HepG2 (cell line): ENCODE results near the gene CEP170. TPM values are rescaled to one million over a fixed set of nuclear protein-coding genes. Genes with fewer than 3 reads are reported as not detected.

Experiments used
- ATAC-seq: fragments of 200-7000 bp; cut with Tn5 transposase; 3 replicates; pipeline ENCODE4 v1.9.1; 2020; ENCODE audit warnings: mild to moderate bottlenecking, moderate library complexity
- BruUV-seq: library from RNA; stranded (reverse); fragments of 400-500 nt; replicated peaks from 2 replicates; lab custom pipeline; 2021; lab: Mats Ljungman, UMichigan
- CTCF ChIA-PET: fragments of 300-600 bp; formaldehyde crosslinking; extraction: SDS; loops from one replicate; lab custom pipeline; 2021; ENCODE audit warnings: low total read pairs, inconsistent platforms, low intra/inter-chr PET ratio; lab: Yijun Ruan, JAX
- POLR2A ChIA-PET: fragments of 350-600 bp; sonication (Branson Sonifier 250); formaldehyde crosslinking; loops from one replicate; lab custom pipeline; 2020; ENCODE audit warnings: antibody characterized with exemption, inconsistent platforms; lab: Yijun Ruan, JAX
- DNase-seq: peaks from one replicate; pipeline ENCODE4 v3.0.0-alpha.2; 2015; ENCODE audit warnings: low spot score
- FAIRE-seq: peaks from 3 replicates; lab custom pipeline; 2011; peaks lifted over from hg19 to GRCh38; lab: Jason Lieb, UNC
- H2AFZ ChIP-seq: one replicate; pipeline ENCODE4 v1.6.1; 2011; ENCODE audit warnings: low read length, inconsistent platforms
- H3K27ac ChIP-seq: fragments of 300-600 bp; 3 replicates; pipeline ENCODE4 v1.8.0; 2011; ENCODE audit warnings: mixed run types, mild to moderate bottlenecking, mixed read lengths, low read length, inconsistent platforms; ENCODE audit not compliant: insufficient read depth; ENCODE audit errors: extremely low read length
- H3K27me3 ChIP-seq, 2 experiments: fragments of 200-600 bp in 1 of 2; 2 replicates in 1 of 2; 3 replicates in 1 of 2; pipeline versions ENCODE4 v1.6.0 to v1.8.0; 2011; ENCODE audit warnings: low read length in 2 of 2, mild to moderate bottlenecking in 2 of 2, moderate library complexity in 2 of 2, inconsistent platforms in 1 of 2; ENCODE audit not compliant: insufficient read depth in 2 of 2, control insufficient read depth in 1 of 2
- H3K36me3 ChIP-seq, 2 experiments: fragments of 200-600 bp in 1 of 2; replicated peaks in 1 of 2; 2 replicates in 1 of 2; 3 replicates in 1 of 2; pipeline versions ENCODE4 v1.5.1 to v1.8.0; 2011; ENCODE audit warnings: low read length in 2 of 2, inconsistent platforms in 1 of 2; ENCODE audit not compliant: insufficient read depth in 2 of 2, control insufficient read depth in 1 of 2
- H3K4me1 ChIP-seq: 2 replicates; pipeline ENCODE4 v1.5.1; 2012; ENCODE audit warnings: low read length, inconsistent platforms; ENCODE audit not compliant: insufficient read depth
- H3K4me2 ChIP-seq: 2 replicates; pipeline ENCODE4 v1.6.0; 2011; ENCODE audit warnings: low read depth, low read length, inconsistent platforms
- H3K4me3 ChIP-seq, 3 experiments: fragments of 200-600 bp in 1 of 3; sonication (generic), shearing (Covaris generic) in 1 of 3; replicated peaks in 1 of 3; 2 replicates each; pipeline ENCODE4 v1.5.1; 2011 to 2016; ENCODE audit warnings: low read length in 3 of 3, inconsistent platforms in 2 of 3, low read depth in 2 of 3, mild to moderate bottlenecking in 2 of 3, control low read depth in 1 of 3, mixed read lengths in 1 of 3; ENCODE audit not compliant: insufficient read depth in 1 of 3
- H3K79me2 ChIP-seq: one replicate; pipeline ENCODE4 v1.6.1; 2011; ENCODE audit warnings: low read length, inconsistent platforms; ENCODE audit not compliant: insufficient read depth
- H3K9ac ChIP-seq: 2 replicates; pipeline ENCODE4 v1.6.0; 2011; ENCODE audit warnings: mild to moderate bottlenecking, low read depth, low read length, inconsistent platforms; ENCODE audit not compliant: insufficient read depth
- H3K9me3 ChIP-seq: 2 replicates; pipeline ENCODE4 v1.5.1; 2012; ENCODE audit warnings: mild to moderate bottlenecking, low read length
- H4K20me1 ChIP-seq: 2 replicates; pipeline ENCODE4 v1.6.0; 2011; ENCODE audit warnings: inconsistent platforms, mild to moderate bottlenecking, low read length, moderate library complexity; ENCODE audit not compliant: insufficient read depth
- ADNP ChIP-seq: sonication (generic); formaldehyde crosslinking; IDR thresholded peaks from 2 replicates; pipeline ENCODE4 v1.4.0; 2020; ENCODE audit warnings: missing genetic modification reagents
- CCAR2 ChIP-seq: fragments of 200-400 bp; formaldehyde crosslinking; optimal IDR thresholded peaks from 2 replicates; pipeline ENCODE3; 2018; ENCODE audit warnings: low read depth, mild to moderate bottlenecking, low read length, moderate library complexity
- ELF4 ChIP-seq: sonication (generic); formaldehyde crosslinking; IDR thresholded peaks from 2 replicates; pipeline ENCODE4 v1.5.0; 2020; ENCODE audit warnings: missing genetic modification reagents, mild to moderate bottlenecking, moderate library complexity, borderline replicate concordance
- HOXA3 ChIP-seq: sonication (generic); formaldehyde crosslinking; IDR thresholded peaks from 2 replicates; pipeline ENCODE4 v1.5.0; 2020; ENCODE audit warnings: missing genetic modification reagents
- PAWR ChIP-seq: sonication (generic); formaldehyde crosslinking; IDR thresholded peaks from 2 replicates; pipeline ENCODE4 v1.4.0; 2020; ENCODE audit warnings: missing genetic modification reagents, mild to moderate bottlenecking, borderline replicate concordance
- SSRP1 ChIP-seq: IDR thresholded peaks from 2 replicates; pipeline ENCODE4 v1.6.1; 2016; ENCODE audit warnings: control low read depth
- ZNF124 ChIP-seq: sonication (generic); formaldehyde crosslinking; IDR thresholded peaks from 2 replicates; pipeline ENCODE4 v1.4.0; 2020; ENCODE audit warnings: missing genetic modification reagents
- ZNF335 ChIP-seq: sonication (generic); formaldehyde crosslinking; IDR thresholded peaks from 2 replicates; pipeline ENCODE4 v1.4.0; 2020; ENCODE audit warnings: missing genetic modification reagents
- ZNF354B ChIP-seq: sonication (generic); formaldehyde crosslinking; IDR thresholded peaks from 2 replicates; pipeline ENCODE4 v1.8.0; 2022; ENCODE audit warnings: mild to moderate bottlenecking, missing genetic modification reagents
- ZNF557 ChIP-seq: sonication (generic); formaldehyde crosslinking; IDR thresholded peaks from 2 replicates; pipeline ENCODE4 v1.4.0; 2020; ENCODE audit warnings: missing genetic modification reagents
- ZNF724P ChIP-seq: sonication (generic); formaldehyde crosslinking; IDR thresholded peaks from 2 replicates; pipeline ENCODE4 v1.8.0; 2022; ENCODE audit warnings: missing genetic modification reagents, borderline replicate concordance
- ZNF841 ChIP-seq: sonication (generic); formaldehyde crosslinking; IDR thresholded peaks from 2 replicates; pipeline ENCODE4 v1.8.1; 2023; ENCODE audit warnings: missing genetic modification reagents, borderline replicate concordance
- WGBS: methylation state at CpG from one replicate; pipeline ENCODE4 v1.1.6; 2017; ENCODE audit warnings: low lambda C conversion rate; 5-methylcytosine and 5-hydroxymethylcytosine counted together
- in situ Hi-C: cut with HindIII; loops from 2 replicates; pipeline ENCODE4 v1.10.0; 2017; ENCODE audit warnings: low pct_unique_long_range_greater_than_20kb; ENCODE audit not compliant: extremely low pct_ligation_motif_present
- intact Hi-C: fragments of 100-400 bp; cut with micrococcal nuclease; formaldehyde crosslinking; loops from one replicate; pipeline ENCODE4 v1.10.0; 2022; ENCODE audit not compliant: unreplicated experiment
- polyA plus RNA-seq, 8 experiments: library from polyadenylated mRNA; depleted of rRNA in 3 of 8; stranded (reverse) in 7 of 8; unstranded in 1 of 8; fragments of >200 nt; fragmentation: Illumina TruSeq in 4 of 8; extraction: Trizol in 4 of 8; gene quantifications; 2 replicates each; pipeline versions ENCODE4 v1.2.1 to v1.2.3, GENCODE V29; 2011 to 2016; ENCODE audit warnings: low read depth in 4 of 8, missing spikeins in 1 of 8, mixed read lengths in 1 of 8; ENCODE audit not compliant: insufficient read depth in 1 of 8
- total RNA-seq, 5 experiments: library from RNA; depleted of rRNA; stranded (reverse); fragments of >200 nt; fragmentation: Illumina TruSeq; extraction: Trizol; gene quantifications; 2 replicates each; pipeline ENCODE4 v1.2.3, GENCODE V29; 2016; ENCODE audit warnings: low read depth in 1 of 5
- TF ChIP-seq, protein P1 (sequence below): sonication (generic); formaldehyde crosslinking; IDR thresholded peaks from 2 replicates; pipeline ENCODE4 v1.8.1; 2023; ENCODE audit warnings: mild to moderate bottlenecking, missing genetic modification reagents, borderline replicate concordance
- TF ChIP-seq, protein P2 (sequence below): IDR thresholded peaks from 2 replicates; pipeline ENCODE4 v1.6.1; 2012; ENCODE audit warnings: inconsistent platforms
- TF ChIP-seq, protein P3 (sequence below): sonication (generic); formaldehyde crosslinking; IDR thresholded peaks from 2 replicates; pipeline ENCODE4 v1.5.1; 2020; ENCODE audit warnings: missing genetic modification reagents, mild to moderate bottlenecking, borderline replicate concordance
- TF ChIP-seq, protein P4 (sequence below): sonication (generic); formaldehyde crosslinking; IDR thresholded peaks from 2 replicates; pipeline ENCODE4 v1.4.0; 2020; ENCODE audit warnings: mild to moderate bottlenecking, missing genetic modification reagents

Gene CEP170
- total and polyA plus RNA-seq, 2 of the 13 experiments (the other 11 are each of a cell fraction or from before 2014, with no cell fraction given): 23.0 to 28.6 TPM

DNA sequence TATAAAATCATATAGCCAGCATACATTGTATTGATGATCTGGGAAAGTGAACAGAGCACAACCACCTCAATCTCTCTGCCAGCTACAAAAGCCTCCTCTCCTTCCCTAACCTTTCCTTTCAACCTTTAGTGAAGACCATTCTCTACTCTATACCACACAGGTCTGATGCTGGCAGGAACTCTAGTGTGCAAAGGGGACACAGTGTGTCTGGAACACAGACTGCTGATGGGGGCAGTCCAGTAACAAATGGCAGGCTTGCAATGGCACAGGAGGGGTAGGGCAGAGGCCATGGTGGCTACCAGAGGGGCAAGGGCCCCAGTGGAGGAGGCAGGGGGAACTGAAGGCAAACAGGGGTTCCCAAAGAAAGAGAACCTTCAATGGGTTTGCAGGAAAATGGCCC, 37.0 kb downstream of the CEP170 start:
- intact Hi-C loops: no loop called here

DNA sequence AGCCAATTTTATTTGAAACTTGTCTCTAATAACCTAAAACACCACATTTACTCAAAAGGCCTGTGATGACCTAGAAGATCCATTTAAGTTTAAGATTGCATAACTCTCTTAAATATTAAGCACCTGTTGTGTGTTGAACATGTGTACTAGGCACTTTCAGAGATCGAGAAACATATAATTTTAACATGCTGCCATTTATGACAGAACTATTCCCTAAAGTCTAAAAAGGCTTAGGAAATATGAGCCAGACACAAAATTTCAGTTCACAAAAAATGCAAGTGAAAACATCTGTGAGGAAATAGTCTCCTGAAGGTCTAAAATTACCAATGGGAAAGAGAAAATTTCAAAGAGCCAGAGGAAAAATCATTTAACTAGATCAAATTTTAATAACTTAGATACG, 37.7 kb downstream of the CEP170 start:
- Histone ChIP-seq H3K27ac (no peak overlapping the region), H3K9me3 (no peaks in the 10 kb centered on the region), H2AFZ (no peak overlapping the region), H3K79me2 (no peaks in the 10 kb centered on the region), H3K4me1 (no peaks in the 10 kb centered on the region), H3K27me3 (no peaks in the 10 kb centered on the region; a peak in 1 of 5 replicates), H3K36me3 (peaks cover 1 to 22% of the 10 kb centered on the region in 2 experiments; a peak in 4 of 5 replicates), H4K20me1 (no peaks in the 10 kb centered on the region; the same call in 1 of the 2 replicates), H3K4me3 (no peak overlapping the region), H3K9ac (no peak overlapping the region), H3K4me2 (no peak overlapping the region)
- BruUV-seq: no TSS peak
- WGBS: 95% methylated on average over 2 of the region's 2 CpGs
- ChIA-PET POLR2A (no interaction called here), CTCF (no interaction called here)
- no peak for DNase-seq
- intact Hi-C loops (no loop called here), in situ Hi-C loops (no loop called here)
- no peak for ATAC-seq
- no peak for FAIRE-seq
- TF ChIP-seq HOXA3 (CRISPR knock-in tag): no peak
- TF ChIP-seq ELF4: no peak
- TF ChIP-seq, protein P1, sequence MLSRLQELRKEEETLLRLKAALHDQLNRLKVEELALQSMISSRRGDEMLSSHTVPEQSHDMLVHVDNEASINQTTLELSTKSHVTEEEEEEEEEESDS (CRISPR knock-in tag): no peak
- TF ChIP-seq, protein P2, sequence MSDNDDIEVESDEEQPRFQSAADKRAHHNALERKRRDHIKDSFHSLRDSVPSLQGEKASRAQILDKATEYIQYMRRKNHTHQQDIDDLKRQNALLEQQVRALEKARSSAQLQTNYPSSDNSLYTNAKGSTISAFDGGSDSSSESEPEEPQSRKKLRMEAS: no peak
- TF ChIP-seq CCAR2: no peak
- no peak for TF ChIP-seq ZNF124 (CRISPR knock-in tag)
- TF ChIP-seq, protein P3, sequence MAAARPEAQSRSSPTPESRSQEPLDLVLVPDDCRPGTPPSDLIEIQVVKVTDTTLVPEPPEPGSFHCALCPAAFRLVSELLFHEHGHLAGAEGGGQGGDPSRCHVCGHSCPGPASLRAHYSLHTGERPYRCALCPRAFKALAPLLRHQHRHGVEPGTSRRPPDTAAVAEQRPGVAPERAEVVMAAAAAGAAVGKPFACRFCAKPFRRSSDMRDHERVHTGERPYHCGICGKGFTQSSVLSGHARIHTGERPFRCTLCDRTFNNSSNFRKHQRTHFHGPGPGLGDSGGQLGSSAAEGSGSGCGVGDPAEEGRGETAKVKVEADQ: no peak
- TF ChIP-seq ZNF724P (CRISPR knock-in tag): no peak
- no peak for TF ChIP-seq ADNP (CRISPR knock-in tag)
- TF ChIP-seq PAWR: no peak
- TF ChIP-seq, protein P4, sequence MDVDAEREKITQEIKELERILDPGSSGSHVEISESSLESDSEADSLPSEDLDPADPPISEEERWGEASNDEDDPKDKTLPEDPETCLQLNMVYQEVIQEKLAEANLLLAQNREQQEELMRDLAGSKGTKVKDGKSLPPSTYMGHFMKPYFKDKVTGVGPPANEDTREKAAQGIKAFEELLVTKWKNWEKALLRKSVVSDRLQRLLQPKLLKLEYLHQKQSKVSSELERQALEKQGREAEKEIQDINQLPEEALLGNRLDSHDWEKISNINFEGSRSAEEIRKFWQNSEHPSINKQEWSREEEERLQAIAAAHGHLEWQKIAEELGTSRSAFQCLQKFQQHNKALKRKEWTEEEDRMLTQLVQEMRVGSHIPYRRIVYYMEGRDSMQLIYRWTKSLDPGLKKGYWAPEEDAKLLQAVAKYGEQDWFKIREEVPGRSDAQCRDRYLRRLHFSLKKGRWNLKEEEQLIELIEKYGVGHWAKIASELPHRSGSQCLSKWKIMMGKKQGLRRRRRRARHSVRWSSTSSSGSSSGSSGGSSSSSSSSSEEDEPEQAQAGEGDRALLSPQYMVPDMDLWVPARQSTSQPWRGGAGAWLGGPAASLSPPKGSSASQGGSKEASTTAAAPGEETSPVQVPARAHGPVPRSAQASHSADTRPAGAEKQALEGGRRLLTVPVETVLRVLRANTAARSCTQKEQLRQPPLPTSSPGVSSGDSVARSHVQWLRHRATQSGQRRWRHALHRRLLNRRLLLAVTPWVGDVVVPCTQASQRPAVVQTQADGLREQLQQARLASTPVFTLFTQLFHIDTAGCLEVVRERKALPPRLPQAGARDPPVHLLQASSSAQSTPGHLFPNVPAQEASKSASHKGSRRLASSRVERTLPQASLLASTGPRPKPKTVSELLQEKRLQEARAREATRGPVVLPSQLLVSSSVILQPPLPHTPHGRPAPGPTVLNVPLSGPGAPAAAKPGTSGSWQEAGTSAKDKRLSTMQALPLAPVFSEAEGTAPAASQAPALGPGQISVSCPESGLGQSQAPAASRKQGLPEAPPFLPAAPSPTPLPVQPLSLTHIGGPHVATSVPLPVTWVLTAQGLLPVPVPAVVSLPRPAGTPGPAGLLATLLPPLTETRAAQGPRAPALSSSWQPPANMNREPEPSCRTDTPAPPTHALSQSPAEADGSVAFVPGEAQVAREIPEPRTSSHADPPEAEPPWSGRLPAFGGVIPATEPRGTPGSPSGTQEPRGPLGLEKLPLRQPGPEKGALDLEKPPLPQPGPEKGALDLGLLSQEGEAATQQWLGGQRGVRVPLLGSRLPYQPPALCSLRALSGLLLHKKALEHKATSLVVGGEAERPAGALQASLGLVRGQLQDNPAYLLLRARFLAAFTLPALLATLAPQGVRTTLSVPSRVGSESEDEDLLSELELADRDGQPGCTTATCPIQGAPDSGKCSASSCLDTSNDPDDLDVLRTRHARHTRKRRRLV (CRISPR knock-in tag): no peak
- no peak for TF ChIP-seq ZNF841 (CRISPR knock-in tag)

More for the DNA sequence above, 37.0 kb downstream of the CEP170 start:
- no TSS peak for BruUV-seq
- H3K9me3 ChIP-seq: no peaks in the 10 kb centered on the region
- no peak overlapping the region for H3K27ac ChIP-seq
- H3K4me2 ChIP-seq: no peak overlapping the region
- no peak overlapping the region for H2AFZ ChIP-seq
- H3K27me3 ChIP-seq: no peaks in the 10 kb centered on the region; a peak in 1 of 5 replicates
- H3K9ac ChIP-seq: no peak overlapping the region
- FAIRE-seq (no peak), ATAC-seq (no peak), DNase-seq (no peak)
- H4K20me1 ChIP-seq: no peaks in the 10 kb centered on the region; the same call in 1 of the 2 replicates
- no peaks in the 10 kb centered on the region for H3K4me1 ChIP-seq
- in situ Hi-C loops: no loop called here
- ChIA-PET POLR2A (no interaction called here), CTCF (no interaction called here)
- H3K4me3 ChIP-seq: no peak overlapping the region
- H3K36me3 ChIP-seq: peaks cover 1 to 26% of the 10 kb centered on the region in 2 experiments; a peak in 4 of 5 replicates
- H3K79me2 ChIP-seq: no peaks in the 10 kb centered on the region
- TF ChIP-seq SSRP1 (no peak), ZNF335 (CRISPR knock-in tag) (no peak), ZNF557 (CRISPR knock-in tag) (no peak), ZNF354B (no peak)
